Dedifferentiated amniotic fluid mesenchymal stem cell (primary cell): Measurements from ENCODE around the gene ARHGAP8.

Experiments used
- DNase-seq: peaks from one replicate; pipeline ENCODE4 v3.0.0-alpha.2; 2016; ENCODE audit errors: extremely low spot score

Gene ARHGAP8

DNA sequence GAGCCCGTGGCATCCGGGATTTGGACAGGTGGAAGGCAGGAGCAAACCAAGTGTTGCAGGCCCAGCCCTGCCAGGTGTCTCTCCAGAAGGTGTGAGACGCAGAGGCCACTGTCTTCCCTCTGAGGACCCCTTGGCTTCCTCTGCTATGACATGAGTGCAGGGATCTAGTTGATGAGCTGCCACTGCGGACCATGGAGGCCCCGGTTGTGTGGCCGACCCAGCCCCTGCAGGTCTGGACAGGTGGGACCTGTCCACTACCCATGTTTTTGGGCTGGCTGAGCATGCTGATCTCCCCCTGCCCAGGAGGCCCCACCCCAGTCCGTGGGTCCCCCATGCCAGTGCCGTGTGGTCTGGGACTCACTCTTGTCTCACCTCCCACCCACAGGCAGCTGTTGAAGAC lies 27.5 kb upstream of the ARHGAP8 start:
- DNase-seq = no peak

GRCh38 chr22:44726439-44726838 lies 25.9 kb upstream of the ARHGAP8 start:
- no peak for DNase-seq

- DNase-seq = no peak
These were observed 25.2 kb upstream of the ARHGAP8 start for GRCh38 chr22:44727148-44727547.

GRCh38 chr22:44727709-44728108 lies 24.7 kb upstream of the ARHGAP8 start:
- DNase-seq = no peak

DNA sequence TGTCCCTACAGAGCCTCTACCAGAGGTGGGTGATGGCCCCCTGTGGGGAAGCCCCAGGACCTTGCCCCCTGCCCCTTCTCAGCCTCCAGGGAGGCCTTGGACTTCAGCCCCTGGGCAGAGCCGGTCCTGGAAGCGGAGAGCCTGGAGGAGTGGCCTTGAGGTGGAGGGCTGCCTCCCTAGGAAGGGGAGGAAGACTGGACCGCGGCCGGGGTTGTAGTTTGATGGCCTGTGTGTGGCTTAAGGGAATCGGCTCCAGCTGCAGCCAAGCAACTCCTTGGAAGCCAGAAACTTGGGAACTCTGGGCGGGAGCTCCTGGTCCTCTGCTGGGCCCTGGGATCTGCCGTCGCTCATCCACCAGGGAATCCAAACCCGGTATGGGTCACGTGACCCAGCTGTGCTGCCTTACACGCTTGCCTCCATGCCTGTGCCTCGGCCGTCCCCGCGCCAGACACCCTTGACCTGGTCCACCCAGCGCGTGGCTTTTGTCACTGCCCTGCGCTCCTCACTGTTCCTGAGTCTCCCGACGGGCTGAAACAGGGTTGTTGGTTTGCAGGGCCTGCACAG lies 23.5 kb upstream of the ARHGAP8 start:
- DNase-seq = no peak

DNA sequence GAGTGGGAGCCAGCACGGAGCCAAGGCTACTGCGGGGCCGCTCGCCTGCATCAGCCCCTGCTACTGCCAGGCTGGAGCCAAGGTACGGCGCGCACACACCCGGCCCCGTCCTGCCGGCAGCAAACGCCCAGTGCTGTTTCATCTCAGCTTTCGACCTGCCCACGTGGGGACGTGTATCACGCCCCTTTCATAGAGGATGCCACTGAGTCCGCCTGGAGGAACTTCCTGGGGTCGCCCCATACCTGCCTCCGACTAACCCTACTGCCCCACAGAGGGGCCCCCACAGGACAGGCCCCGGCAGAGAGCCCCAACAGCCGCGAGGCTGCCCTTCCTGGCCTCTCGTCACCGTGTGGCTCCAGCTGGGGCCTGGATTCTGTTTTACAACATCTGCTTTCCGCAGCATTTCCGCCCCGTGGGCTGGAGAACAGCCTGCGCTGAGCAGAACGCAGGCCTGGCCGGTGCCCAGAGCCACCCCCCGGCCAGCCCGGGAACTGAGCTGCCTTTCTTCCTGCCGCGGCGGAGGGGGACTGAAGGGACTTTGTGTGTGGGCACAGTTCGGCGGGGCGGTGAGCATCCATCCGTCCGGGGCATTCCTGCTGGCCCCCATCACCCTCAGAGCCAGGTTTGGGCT lies 22.9 kb upstream of the ARHGAP8 start:
- no peak for DNase-seq

GRCh38 chr22:44730022-44730393 lies 22.4 kb upstream of the ARHGAP8 start:
- no peak for DNase-seq

DNA sequence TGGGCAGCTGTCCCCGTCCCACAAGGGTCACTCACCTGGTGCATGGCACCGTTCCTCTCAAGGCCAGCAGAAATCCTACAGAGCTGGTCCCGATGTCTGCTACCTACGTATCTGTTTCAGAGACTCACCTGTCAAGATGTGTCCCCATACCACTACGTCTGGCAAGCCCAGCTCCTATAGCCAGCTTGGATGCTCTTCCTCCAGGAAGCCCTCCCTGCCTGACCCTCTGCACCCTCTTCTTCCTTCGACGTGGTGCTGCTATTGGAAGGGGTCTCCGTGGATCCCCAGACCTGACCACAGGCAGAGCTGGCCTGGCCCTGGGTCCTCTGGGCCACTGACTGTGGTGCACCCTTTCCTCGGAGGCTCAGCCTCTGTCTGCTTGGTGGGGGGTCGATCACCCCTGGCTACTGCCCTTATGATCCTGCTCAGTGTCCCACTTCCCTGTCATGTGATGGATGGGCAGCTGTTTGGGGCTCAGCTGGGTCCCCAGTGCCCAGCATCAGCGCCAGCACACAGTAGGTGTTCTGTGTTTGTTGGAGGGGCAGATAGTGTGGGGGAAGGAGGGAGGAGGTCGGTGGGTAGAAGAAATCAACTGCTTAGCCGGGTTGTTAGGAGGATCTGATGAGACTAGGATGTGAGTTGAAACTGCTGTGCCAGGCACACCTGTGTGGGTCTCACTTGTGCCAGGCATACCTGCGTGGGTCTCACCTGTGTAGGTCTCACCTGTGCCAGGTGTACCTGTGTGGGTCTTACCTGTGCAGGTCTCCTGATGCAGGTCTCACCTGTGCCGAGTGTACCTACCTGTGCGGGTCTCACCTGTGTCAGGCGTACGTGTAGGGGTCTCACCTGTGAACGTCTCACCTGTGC lies 21.7 kb upstream of the ARHGAP8 start:
- no peak for DNase-seq

DNA sequence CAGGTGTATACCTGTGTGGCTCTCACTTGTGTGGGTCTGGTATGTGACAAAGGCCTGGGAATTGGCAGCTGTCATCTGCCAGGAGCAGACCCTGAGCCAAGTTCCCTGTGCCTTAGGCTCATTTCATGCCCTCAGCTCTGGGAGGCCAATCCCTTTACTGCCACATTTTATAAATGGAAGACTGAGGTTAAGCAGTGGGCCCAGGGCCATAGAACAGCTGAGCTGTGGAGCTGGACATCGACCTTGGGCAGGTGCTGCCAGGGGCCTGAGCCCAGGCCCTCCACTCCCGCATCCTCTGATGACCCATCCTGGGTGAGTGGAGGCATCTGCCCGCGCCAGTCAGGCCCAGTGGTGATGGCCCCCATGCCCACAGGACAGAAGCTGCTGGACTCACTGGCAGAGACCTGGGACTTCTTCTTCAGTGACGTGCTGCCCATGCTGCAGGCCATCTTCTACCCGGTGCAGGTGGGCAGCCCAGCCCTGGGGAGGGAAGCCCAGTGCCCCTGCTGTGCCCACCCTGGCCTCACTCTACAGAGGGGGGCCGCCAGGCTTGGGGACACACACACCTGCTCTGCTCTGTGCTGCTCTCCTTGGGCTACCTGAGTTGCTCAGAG lies 20.9 kb upstream of the ARHGAP8 start:
- DNase-seq = no peak

DNA sequence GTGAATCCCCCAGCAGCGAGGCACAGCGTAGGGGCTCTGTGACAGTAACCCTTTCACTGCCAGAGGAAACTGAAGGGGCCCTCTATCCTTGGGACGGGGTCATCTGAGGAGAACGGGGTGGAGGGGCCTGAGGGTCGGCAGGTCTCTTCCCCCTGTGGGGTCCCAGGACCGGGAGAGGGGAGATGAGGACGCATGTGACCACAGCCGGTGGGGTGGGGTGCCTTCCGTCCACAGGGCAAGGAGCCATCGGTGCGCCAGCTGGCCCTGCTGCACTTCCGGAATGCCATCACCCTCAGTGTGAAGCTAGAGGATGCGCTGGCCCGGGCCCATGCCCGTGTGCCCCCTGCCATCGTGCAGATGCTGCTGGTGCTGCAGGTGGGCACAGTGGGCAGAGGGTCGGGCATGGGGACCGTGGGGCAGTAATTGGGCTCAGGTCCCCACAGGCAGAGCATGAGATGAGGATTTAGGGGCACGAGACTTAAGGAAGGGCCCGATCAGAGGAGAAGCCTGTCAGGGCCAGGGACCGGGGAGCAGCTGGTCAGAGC lies 20.3 kb upstream of the ARHGAP8 start:
- DNase-seq = no peak

GRCh38 chr22:44732661-44733060 lies 19.7 kb upstream of the ARHGAP8 start:
- no peak for DNase-seq

DNA sequence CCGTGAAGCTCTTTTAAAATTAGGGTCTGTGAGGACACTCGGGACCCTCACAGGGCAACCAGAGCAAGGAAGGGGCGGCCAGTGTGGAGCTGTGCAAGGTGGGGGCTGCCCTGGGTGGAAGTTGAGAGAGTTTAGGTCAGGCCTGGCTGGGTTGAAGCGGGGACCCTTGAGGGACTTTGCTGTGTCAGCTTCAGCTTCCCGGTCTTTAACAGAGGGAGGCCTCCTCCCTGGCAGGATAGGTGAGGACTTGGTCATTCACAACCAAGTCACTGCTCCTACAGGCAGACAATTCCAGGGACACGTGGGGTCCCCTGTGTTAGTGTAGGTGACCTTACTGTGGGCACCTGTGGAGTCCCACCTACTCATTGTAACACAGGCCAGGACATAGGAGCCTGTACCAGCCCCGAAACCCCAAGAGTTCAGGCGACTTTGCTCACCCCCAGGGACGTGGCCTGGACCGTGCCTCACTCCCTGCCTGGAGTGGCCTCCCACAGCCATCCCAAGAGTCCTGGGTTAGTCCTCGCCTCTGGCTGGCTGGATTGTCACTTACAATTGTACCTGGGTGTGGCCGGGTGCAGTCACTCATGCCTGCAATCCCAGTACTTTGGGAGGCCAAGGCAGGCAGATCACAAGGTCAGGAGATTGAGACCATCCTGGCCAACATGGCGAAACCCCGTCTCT lies 18.8 kb upstream of the ARHGAP8 start:
- no peak for DNase-seq

- no peak for DNase-seq
These were observed 18.1 kb upstream of the ARHGAP8 start for GRCh38 chr22:44734278-44734677.

DNA sequence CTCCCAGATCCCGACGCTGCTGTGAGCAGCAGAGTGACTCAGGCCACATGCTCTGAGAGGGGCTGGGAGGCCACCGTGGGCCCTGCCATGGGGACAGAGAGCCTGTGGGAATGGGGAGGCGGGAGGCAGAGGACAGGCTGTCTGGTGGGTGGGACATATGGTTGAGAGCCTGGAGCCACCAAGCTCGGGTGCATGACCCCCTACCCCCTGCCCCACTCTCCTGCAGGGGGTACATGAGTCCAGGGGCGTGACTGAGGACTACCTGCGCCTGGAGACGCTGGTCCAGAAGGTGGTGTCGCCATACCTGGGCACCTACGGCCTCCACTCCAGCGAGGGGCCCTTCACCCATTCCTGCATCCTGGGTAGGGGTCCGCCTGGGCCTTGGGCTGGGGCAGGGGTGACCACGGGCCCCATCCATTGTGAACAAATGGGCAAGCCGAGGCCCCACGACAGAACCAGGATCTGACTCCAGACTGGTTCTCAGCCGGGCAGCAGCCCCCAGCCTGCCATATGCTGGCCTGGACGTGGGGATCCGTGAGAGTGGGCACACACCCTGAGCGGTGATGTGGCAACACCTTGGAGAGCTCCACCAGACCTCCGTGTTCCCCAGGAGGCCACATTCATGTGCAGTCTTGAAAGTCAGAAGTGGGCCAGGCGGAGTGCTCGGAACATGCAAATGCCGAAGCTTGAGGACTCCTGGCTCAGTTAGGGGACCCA lies 17.4 kb upstream of the ARHGAP8 start:
- no peak for DNase-seq

- peak; percentile 15 for DNase-seq
These were observed 16.6 kb upstream of the ARHGAP8 start for GRCh38 chr22:44735518-44736428.

DNA sequence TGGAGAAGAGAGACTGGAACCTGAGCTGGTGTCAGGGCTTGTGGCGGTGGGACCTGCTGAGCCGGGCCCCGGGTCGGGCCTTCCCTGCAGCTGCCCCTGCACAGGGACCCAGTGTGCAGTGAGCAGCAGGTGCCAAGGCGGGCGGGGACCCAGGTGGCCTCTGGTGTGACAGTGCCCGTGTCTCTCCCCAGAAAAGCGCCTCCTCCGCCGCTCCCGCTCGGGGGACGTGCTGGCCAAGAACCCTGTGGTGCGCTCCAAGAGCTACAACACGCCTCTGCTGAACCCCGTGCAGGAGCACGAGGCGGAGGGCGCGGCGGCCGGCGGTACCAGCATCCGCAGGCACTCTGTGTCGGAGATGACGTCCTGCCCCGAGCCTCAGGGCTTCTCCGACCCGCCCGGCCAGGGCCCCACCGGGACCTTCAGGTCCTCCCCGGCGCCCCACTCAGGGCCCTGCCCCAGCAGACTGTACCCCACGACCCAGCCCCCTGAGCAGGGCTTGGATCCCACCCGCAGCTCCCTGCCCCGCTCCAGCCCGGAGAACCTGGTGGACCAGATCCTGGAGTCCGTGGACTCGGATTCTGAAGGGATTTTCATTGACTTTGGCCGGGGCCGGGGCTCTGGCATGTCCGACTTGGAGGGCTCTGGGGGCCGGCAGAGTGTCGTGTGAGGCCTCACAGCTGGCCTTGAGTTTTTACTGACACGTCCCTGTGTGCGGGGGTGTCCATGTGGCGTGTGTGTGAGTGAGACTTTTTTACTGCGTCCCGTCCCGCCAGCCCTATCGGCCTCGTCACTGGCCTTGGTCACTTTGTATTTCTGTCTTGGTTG lies 15.6 kb upstream of the ARHGAP8 start:
- no peak for DNase-seq

DNA sequence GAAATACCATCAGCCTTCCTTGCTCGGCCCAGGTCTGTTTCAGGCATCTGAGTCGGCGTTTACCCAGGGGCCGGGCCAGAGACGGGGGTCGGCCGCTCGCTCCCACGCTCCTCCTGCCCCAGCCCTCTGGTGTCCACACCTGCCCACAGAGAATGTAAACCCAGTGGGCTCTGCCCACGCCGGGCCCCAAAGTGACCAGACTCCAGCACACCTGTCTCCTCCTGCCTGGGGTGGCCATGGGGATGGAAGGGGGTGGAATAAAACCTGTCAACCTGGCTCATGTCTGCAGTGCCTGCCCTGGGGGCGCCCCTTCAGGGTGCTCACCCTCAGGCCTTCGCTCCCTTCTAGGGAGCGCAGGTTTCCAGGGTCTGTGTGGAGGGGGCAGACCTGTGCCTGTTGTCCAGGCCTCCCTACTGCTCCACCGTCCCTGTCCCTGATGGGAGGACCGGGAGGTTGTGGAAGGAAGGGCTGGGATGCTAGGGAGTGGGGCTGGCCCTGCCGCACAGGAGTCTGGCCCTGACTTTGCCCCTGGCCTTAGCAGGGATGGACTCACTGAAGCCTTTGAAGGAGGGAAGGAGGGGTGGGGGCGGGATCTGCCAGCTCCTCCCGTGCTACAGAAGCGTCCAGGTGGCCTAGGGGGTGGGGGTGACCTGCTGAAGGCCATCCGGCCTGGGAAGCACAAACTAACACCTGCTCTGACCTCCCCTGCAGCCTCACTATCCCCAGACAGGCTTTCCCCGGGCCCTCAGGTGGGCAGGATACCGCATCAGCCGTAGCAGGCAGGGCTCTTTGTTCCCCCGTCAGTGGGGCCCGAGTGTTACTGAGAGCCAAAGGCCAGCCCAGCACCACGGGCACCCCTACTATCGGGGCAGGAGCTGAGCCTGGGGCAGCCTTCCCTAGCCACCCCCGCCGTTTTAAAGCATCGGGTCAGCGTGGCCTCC lies 14.7 kb upstream of the ARHGAP8 start:
- DNase-seq = no peak

DNA sequence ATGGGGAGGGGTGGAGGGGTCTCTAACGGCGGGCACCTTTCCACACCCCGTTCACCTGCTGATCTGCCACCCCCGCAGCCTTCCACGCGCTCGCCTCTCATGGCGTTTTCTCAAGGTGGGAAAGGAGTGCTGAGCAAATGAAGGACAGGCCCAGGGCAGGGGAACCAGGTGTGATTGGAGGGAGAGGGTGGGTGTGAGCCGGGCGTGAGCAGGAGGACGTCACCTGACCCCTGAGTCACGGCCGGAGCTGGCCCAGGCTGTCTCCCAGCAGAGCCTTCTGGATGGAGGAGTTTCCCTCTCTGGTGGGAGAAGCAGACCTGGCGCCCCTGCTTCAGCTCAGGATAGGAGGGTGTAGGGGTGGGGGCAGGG lies 14.0 kb upstream of the ARHGAP8 start:
- DNase-seq = no peak
